Gastrocnemius medialis (tissue), 4 donors: ENCODE measurements around the gene RAPGEF2. TPM values are rescaled to one million over a fixed set of nuclear protein-coding genes. Genes with fewer than 3 reads are reported as not detected.
A peak's percentile ranks its signal among the peaks of the same experiment; 100 is the strongest.

Experiments
- ATAC-seq, 2 donors: fragments of 150-250 bp; one replicate each; pipeline ENCODE4 v1.9.1; 2016
- DNase-seq, 2 donors: peaks; one replicate each; pipeline ENCODE4 v3.0.0-alpha.2; 2019
- H3K27ac ChIP-seq, 4 donors: fragments of 200-600 bp; sonication (generic); 1 replicate in 1 of 4; 2 replicates in 3 of 4; pipeline ENCODE4 v1.5.1; 2016 to 2018; ENCODE audit warnings: mild to moderate bottlenecking in 2 of 4, moderate library complexity in 1 of 4
- H3K27me3 ChIP-seq, 3 donors: fragments of 200-600 bp; sonication (generic) in 2 of 3; 1 replicate in 1 of 3; 2 replicates in 2 of 3; pipeline versions ENCODE4 v1.5.1 to v1.6.0; 2016 to 2019; ENCODE audit warnings: mild to moderate bottlenecking in 1 of 3, moderate library complexity in 1 of 3
- H3K36me3 ChIP-seq, 2 donors: fragments of 200-600 bp; sonication (generic) in 1 of 2; one replicate each; pipeline ENCODE4 v1.5.1; 2017 to 2018
- H3K4me1 ChIP-seq, 2 donors: fragments of 200-600 bp; sonication (generic) in 1 of 2; one replicate each; pipeline ENCODE4 v1.5.1; 2016 to 2017; ENCODE audit warnings: mild to moderate bottlenecking in 2 of 2
- H3K4me3 ChIP-seq, 4 donors: fragments of 200-600 bp; sonication (generic) in 3 of 4; 1 replicate in 1 of 4; 2 replicates in 3 of 4; pipeline ENCODE4 v1.5.1; 2016 to 2019; ENCODE audit warnings: mild to moderate bottlenecking in 2 of 4
- H3K9me3 ChIP-seq, 3 donors: fragments of 200-600 bp; sonication (generic) in 2 of 3; 1 replicate in 1 of 3; 2 replicates in 2 of 3; pipeline ENCODE4 v1.5.1; 2016 to 2019
- POLR2A ChIP-seq, 2 donors: fragments of 450-650 bp; IDR thresholded peaks; one replicate each; pipeline ENCODE4 v1.6.1; 2017; ENCODE audit warnings: antibody characterized with exemption in 2 of 2, mild to moderate bottlenecking in 2 of 2, moderate library complexity in 2 of 2
- in situ Hi-C, 4 donors: fragments of 200-750 bp; cut with MboI; loops; one replicate each; pipeline versions ENCODE4 v1.15.0 to v1.8.0; 2017; ENCODE audit warnings: low sequenced_read_pairs in 4 of 4
- intact Hi-C: fragments of 100-400 bp; cut with DNase I; formaldehyde crosslinking; loops from one replicate; pipeline ENCODE4 v1.15.1; 2023; ENCODE audit warnings: low total_unique reads
- total RNA-seq, 4 donors: library from RNA; depleted of rRNA; stranded (reverse); fragments of >200 nt; gene quantifications; one replicate each; pipeline versions ENCODE4 v1.1.0 to v1.2.3, GENCODE V29; 2016
- TF ChIP-seq, protein P1 (sequence below), 5 experiments: fragments of 450-650 bp in 3 of 5; fragments of 200-600 bp in 2 of 5; sonication (generic) in 2 of 5; IDR thresholded peaks in 4 of 5; conservative IDR thresholded peaks in 1 of 5; 1 replicate in 4 of 5; 2 replicates in 1 of 5; pipeline ENCODE4 v1.5.1; 2016 to 2019; ENCODE audit warnings: antibody characterized with exemption in 5 of 5, mild to moderate bottlenecking in 3 of 5, moderate library complexity in 3 of 5

Gene RAPGEF2
- total RNA-seq, 4 donors from 2014 or later: 32.9 to 42.3 (median 38.7) TPM

GRCh38 chr4:159360549-159360948 lies 257.7 kb downstream of the RAPGEF2 start:
- no peak for ATAC-seq
- H3K27me3 ChIP-seq: no peaks in the 10 kb centered on the region
- in situ Hi-C loops: no loop called here
- H3K9me3 ChIP-seq: no peaks in the 10 kb centered on the region
- TF ChIP-seq POLR2A (IDR thresholded peaks at IDR 0.05): no peak
- TF ChIP-seq, protein P1, sequence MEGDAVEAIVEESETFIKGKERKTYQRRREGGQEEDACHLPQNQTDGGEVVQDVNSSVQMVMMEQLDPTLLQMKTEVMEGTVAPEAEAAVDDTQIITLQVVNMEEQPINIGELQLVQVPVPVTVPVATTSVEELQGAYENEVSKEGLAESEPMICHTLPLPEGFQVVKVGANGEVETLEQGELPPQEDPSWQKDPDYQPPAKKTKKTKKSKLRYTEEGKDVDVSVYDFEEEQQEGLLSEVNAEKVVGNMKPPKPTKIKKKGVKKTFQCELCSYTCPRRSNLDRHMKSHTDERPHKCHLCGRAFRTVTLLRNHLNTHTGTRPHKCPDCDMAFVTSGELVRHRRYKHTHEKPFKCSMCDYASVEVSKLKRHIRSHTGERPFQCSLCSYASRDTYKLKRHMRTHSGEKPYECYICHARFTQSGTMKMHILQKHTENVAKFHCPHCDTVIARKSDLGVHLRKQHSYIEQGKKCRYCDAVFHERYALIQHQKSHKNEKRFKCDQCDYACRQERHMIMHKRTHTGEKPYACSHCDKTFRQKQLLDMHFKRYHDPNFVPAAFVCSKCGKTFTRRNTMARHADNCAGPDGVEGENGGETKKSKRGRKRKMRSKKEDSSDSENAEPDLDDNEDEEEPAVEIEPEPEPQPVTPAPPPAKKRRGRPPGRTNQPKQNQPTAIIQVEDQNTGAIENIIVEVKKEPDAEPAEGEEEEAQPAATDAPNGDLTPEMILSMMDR (IDR thresholded peaks at IDR 0.05 in 4 of 5, conservative IDR thresholded peaks at IDR 0.05 in 1 of 5): no peak
- no peak overlapping the region for H3K27ac ChIP-seq
- no peak for DNase-seq
- H3K4me3 ChIP-seq: no peak overlapping the region
- H3K36me3 ChIP-seq: peaks cover 3 to 49% of the 10 kb centered on the region in 2 donors
- intact Hi-C loops: no loop called here
- H3K4me1 ChIP-seq: no peaks in the 10 kb centered on the region

DNA sequence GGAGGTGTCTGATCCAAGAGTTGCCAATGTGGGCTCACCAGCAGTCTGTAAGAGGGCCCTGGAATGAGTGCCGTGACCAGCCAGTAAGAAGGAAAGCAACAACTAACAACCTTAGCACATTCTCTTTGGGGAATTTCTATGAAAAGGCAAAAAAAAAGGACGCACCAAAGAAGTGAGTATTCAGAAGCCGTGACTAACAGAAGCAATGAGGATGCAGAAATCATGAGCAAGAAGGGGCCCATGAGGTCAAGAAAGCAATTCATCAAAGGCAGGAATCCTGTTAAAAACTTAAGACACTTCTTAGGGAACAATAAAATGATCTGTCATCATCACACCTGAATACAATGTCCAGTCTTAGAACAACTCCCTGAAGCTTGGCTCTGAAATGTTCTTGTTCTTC lies 260.5 kb downstream of the RAPGEF2 start:
- H3K9me3 ChIP-seq: no peaks in the 10 kb centered on the region
- TF ChIP-seq POLR2A (IDR thresholded peaks at IDR 0.05): no peak
- TF ChIP-seq, protein P1 (IDR thresholded peaks at IDR 0.05 in 4 of 5, conservative IDR thresholded peaks at IDR 0.05 in 1 of 5): no peak
- no peak for DNase-seq
- intact Hi-C loops (no loop called here), in situ Hi-C loops (no loop called here)
- no peak overlapping the region for H3K27ac ChIP-seq
- no peak for ATAC-seq
- H3K4me3 ChIP-seq: no peak overlapping the region
- no peaks in the 10 kb centered on the region for H3K27me3 ChIP-seq
- H3K36me3 ChIP-seq: peaks cover 3 to 29% of the 10 kb centered on the region in 2 donors
- H3K4me1 ChIP-seq: no peaks in the 10 kb centered on the region

DNA sequence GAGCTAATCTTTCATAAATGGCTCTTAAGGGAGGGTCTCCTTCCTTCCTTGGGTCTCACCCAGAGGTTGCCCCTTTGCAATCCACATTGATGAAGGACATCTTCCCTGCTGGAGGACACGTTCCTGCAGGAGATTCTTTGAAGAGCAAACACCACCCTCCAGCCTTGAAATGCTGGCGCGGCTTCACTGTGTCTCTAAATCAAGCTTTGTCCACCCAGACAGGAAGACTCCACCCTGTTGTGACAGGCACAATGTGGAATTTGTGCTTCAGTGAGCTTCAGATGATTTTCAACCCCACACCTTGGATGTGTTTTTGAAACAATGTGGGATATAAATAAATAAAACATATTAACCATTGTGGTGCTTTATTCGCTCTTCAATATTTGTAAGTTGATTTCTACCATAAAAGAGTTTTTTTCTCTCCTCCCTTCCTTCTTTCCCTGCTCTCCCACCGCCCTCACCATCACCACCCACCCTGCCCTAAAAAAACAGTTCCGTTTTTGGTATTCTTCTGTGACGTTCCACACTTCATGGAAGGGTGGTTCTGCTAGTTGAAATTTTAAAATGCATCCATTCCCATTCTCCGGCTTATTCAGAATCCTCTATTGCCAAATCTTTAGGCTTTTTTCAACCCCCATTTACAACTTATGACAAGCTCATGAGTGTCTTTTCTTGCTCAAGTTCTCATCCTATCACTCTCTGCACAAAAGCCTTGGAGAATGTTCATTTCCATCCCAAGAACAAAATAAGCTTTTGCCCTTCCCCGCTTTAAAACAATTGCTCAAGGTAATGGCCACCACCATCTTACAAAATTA lies 264.3 kb downstream of the RAPGEF2 start:
- in situ Hi-C loops (no loop called here), intact Hi-C loops (no loop called here)
- TF ChIP-seq, protein P1 (IDR thresholded peaks at IDR 0.05 in 4 of 5, conservative IDR thresholded peaks at IDR 0.05 in 1 of 5): no peak
- no peak for TF ChIP-seq POLR2A (IDR thresholded peaks at IDR 0.05)
- peak overlapping the region in 1 of 4 donors; percentile 34 for H3K4me3 ChIP-seq
- H3K36me3 ChIP-seq: no peaks in the 10 kb centered on the region
- H3K9me3 ChIP-seq: no peaks in the 10 kb centered on the region
- ATAC-seq: no peak
- no peak for DNase-seq
- H3K27me3 ChIP-seq: no peaks in the 10 kb centered on the region
- no peaks in the 10 kb centered on the region for H3K4me1 ChIP-seq
- no peak overlapping the region for H3K27ac ChIP-seq

DNA sequence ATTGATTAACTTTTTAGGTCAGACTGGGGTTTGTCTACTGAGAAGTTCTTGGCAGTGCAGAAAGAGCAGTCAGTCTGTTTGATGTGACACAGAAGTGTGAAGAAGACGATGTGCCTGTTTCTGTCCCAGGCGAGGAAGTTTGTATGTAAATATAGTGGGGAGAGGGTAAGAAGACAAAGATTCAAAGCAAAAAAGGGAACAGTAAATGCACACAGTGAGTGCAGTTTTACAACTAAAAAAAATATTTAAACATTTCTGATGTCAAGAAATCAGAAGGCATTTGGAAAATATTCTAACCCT lies 264.9 kb downstream of the RAPGEF2 start:
- Histone ChIP-seq H3K27me3 (no peaks in the 10 kb centered on the region), H3K4me1 (no peaks in the 10 kb centered on the region), H3K27ac (no peak overlapping the region), H3K9me3 (no peaks in the 10 kb centered on the region), H3K4me3 (no peak overlapping the region), H3K36me3 (no peaks in the 10 kb centered on the region)
- TF ChIP-seq POLR2A (IDR thresholded peaks at IDR 0.05): no peak
- TF ChIP-seq, protein P1 (IDR thresholded peaks at IDR 0.05 in 4 of 5, conservative IDR thresholded peaks at IDR 0.05 in 1 of 5): no peak
- ATAC-seq: no peak
- in situ Hi-C loops (no loop called here), intact Hi-C loops (no loop called here)
- DNase-seq: no peak

DNA sequence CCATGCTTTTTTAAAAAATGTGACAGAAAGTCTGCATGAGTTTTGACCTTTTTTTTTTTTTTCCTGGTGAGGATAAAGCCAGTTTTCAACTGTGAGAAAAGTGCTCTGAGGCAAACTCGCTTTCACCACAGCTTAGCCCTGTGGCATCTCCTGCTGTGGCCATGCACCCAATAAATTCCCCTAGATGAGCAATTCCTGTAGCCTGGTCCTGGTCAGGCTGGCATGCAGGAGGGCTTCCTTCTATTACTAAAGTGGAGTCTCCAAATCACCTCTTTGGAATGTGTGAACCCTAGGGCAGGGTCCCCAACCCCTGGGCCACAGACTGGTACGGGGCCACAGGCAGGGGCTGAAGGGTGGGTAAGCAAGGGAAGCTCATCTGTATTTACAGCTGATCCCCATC lies 265.4 kb downstream of the RAPGEF2 start:
- Histone ChIP-seq H3K4me3 (no peak overlapping the region), H3K36me3 (no peaks in the 10 kb centered on the region), H3K4me1 (no peaks in the 10 kb centered on the region), H3K9me3 (no peaks in the 10 kb centered on the region), H3K27ac (no peak overlapping the region), H3K27me3 (no peaks in the 10 kb centered on the region)
- no peak for DNase-seq
- no peak for TF ChIP-seq POLR2A (IDR thresholded peaks at IDR 0.05)
- TF ChIP-seq, protein P1 (IDR thresholded peaks at IDR 0.05 in 4 of 5, conservative IDR thresholded peaks at IDR 0.05 in 1 of 5): no peak
- intact Hi-C loops (no loop called here), in situ Hi-C loops (no loop called here)
- ATAC-seq: no peak
